Heart left ventricle (tissue), 16 donors: Measurements from ENCODE around the gene FOXL1. TPM values are rescaled to one million over a fixed set of nuclear protein-coding genes. Genes with fewer than 3 reads are reported as not detected.
A peak's percentile ranks its signal among the peaks of the same experiment; 100 is the strongest.

Experiments
- ATAC-seq, 4 donors: fragments of 200-7000 bp; cut with Tn5 transposase; one replicate each; pipeline ENCODE4 v1.9.1; 2020 to 2022; ENCODE audit warnings: moderate library complexity in 4 of 4, mild to moderate bottlenecking in 3 of 4, moderate number of reproducible peaks in 1 of 4
- DNase-seq, 5 donors: peaks; one replicate each; pipeline ENCODE4 v3.0.0-alpha.2; 2020
- H3K27ac ChIP-seq, 12 donors: fragments of 200-600 bp; sonication (generic) in 4 of 12; one replicate each; pipeline versions ENCODE4 v1.5.0 to v1.8.0; 2016 to 2022; ENCODE audit warnings: mild to moderate bottlenecking in 2 of 12
- H3K27me3 ChIP-seq, 9 donors: fragments of 200-600 bp; sonication (generic) in 2 of 9; one replicate each; pipeline versions ENCODE4 v1.5.1 to v1.8.0; 2016 to 2022; ENCODE audit warnings: mild to moderate bottlenecking in 3 of 9
- H3K36me3 ChIP-seq, 9 donors: fragments of 200-600 bp; sonication (generic) in 2 of 9; one replicate each; pipeline versions ENCODE4 v1.5.0 to v1.8.0; 2018 to 2022; ENCODE audit warnings: mild to moderate bottlenecking in 2 of 9
- H3K4me1 ChIP-seq, 12 donors: fragments of 200-600 bp; sonication (generic) in 4 of 12; one replicate each; pipeline versions ENCODE4 v1.5.0 to v1.8.0; 2016 to 2022; ENCODE audit warnings: mild to moderate bottlenecking in 3 of 12
- H3K4me3 ChIP-seq, 12 donors: fragments of 200-600 bp; sonication (generic) in 4 of 12; one replicate each; pipeline versions ENCODE4 v1.5.0 to v1.8.0; 2017 to 2022; ENCODE audit warnings: mild to moderate bottlenecking in 9 of 12, moderate library complexity in 4 of 12
- H3K9me3 ChIP-seq, 12 donors: fragments of 200-600 bp; sonication (generic) in 4 of 12; one replicate each; pipeline versions ENCODE4 v1.5.0 to v1.8.0; 2016 to 2022; ENCODE audit warnings: mild to moderate bottlenecking in 1 of 12
- POLR2A ChIP-seq, 2 donors: fragments of 450-650 bp; IDR thresholded peaks; one replicate each; pipeline ENCODE4 v1.6.1; 2017; ENCODE audit warnings: antibody characterized with exemption in 2 of 2, mild to moderate bottlenecking in 2 of 2, moderate library complexity in 2 of 2
- WGBS, 4 donors: extraction: QIAGEN DNeasy Blood & Tissue Kit in 2 of 4; methylation state at CpG; one replicate each; pipeline versions ENCODE4 v1.1.5 to v1.1.7; 2013 to 2018; 5-methylcytosine and 5-hydroxymethylcytosine counted together
- intact Hi-C, 10 donors: fragments of 100-400 bp; cut with DNase I; formaldehyde crosslinking; loops; one replicate each; pipeline versions ENCODE4 v1.11.1 to v1.14.2; 2022
- polyA plus RNA-seq, 2 donors: library from polyadenylated mRNA; stranded (reverse); fragments of 200-250 nt; gene quantifications; one replicate each; pipeline ENCODE4 v1.2.3, GENCODE V29; 2013
- total RNA-seq, 9 donors: library from RNA; depleted of rRNA in 2 of 9; stranded (reverse); fragments of >200 nt in 2 of 9; fragmentation: NEBNext Ultra II Directional in 3 of 9; extraction: Animal tissue kit (Norgen Biotek cat#: 25700) in 3 of 9; gene quantifications; one replicate each; pipeline versions ENCODE4 v1.1.0 to v1.2.4, GENCODE V29; 2016 to 2023
- TF ChIP-seq, protein P1 (sequence below), 12 donors: fragments of 200-600 bp; sonication (generic) in 4 of 12; IDR thresholded peaks; one replicate each; pipeline versions ENCODE4 v1.5.0 to v1.8.0; 2018 to 2022; ENCODE audit warnings: antibody characterized with exemption in 12 of 12, mild to moderate bottlenecking in 5 of 12
- donor health status: ischemic (EF 13 %, LVEDD 7.1; RV severe dilation, severe dysfunction).
- donor health status: healthy with polysubstance abuse.
- donor health status: DM: no; HTN: yes; CAD: no.
- donor health status: DM: no; HTN: no; CAD: no.
- donor health status: ischemic (EF 25% LVEDD 6.9; RV normal size, moderate dysfunction).
- donor health status: ischemic (EF 25% LVEDD 5.7; RV mildly dilated, moderate dysfunction).
- donor health status: healthy.
- donor health status: DM: yes; HTN: yes; CAD: no.
- donor health status: ischemic (EF 35%, LVEDD 5.7; RV mildly dilated, moderate dysfunction).
- donor health status: nonischemic (EF 11% LVEDD 7.7; RV severe dilation, severe dysfunction).
- donor health status: DM: yes; HTN: yes; CAD: no.
- donor health status: PGD.
- donor health status: ischemic (EF 29% LVEDD 5.4; RV normal size, mild dysfunction).
- donor health status: nonischemic (EF 23%, LVEDD 6.1; RV moderate dilation, normal function).

Gene FOXL1
- total and polyA plus RNA-seq, 11 donors: 0.44 to 1.4 (median 0.69) TPM

DNA sequence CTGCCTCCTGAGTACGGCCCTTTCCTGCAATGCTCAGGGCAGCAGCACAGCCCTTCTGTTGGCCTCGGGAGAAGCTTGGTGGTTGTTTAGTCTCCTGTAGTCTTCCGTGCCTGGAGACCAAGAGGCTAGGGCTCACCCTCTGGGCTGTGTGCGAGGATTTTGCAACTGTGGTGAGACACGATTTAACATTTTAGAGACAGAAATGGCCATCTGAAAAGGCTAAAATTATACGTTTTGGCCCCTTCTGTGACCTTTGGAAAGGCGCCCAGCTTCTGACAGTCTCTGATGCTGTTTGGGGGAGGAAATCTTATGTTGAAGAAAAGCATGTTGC lies 33.1 kb downstream of the FOXL1 start:
- Histone ChIP-seq H3K27me3 (peaks cover 0 to 19% (median 4%) of the 10 kb centered on the region in 9 donors), H3K4me3 (no peak overlapping the region), H3K36me3 (no peaks in the 10 kb centered on the region), H3K9me3 (no peaks in the 10 kb centered on the region), H3K27ac (peak overlapping the region in 10 of 12 donors; percentile 32 to 76 (median 56)), H3K4me1 (peaks cover 0 to 32% (median 5%) of the 10 kb centered on the region in 12 donors)
- TF ChIP-seq, protein P1, sequence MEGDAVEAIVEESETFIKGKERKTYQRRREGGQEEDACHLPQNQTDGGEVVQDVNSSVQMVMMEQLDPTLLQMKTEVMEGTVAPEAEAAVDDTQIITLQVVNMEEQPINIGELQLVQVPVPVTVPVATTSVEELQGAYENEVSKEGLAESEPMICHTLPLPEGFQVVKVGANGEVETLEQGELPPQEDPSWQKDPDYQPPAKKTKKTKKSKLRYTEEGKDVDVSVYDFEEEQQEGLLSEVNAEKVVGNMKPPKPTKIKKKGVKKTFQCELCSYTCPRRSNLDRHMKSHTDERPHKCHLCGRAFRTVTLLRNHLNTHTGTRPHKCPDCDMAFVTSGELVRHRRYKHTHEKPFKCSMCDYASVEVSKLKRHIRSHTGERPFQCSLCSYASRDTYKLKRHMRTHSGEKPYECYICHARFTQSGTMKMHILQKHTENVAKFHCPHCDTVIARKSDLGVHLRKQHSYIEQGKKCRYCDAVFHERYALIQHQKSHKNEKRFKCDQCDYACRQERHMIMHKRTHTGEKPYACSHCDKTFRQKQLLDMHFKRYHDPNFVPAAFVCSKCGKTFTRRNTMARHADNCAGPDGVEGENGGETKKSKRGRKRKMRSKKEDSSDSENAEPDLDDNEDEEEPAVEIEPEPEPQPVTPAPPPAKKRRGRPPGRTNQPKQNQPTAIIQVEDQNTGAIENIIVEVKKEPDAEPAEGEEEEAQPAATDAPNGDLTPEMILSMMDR (IDR thresholded peaks at IDR 0.05): no peak
- TF ChIP-seq POLR2A (IDR thresholded peaks at IDR 0.05): no peak
- ATAC-seq (peak; percentile 40 to 73 (median 70)), DNase-seq (peak in 4 of 5 donors; percentile 52 to 71 (median 69))
- intact Hi-C loops: no loop called here
- WGBS, 4 donors: 41 to 54% (median 48%) methylated on average over 7 of the region's 7 CpGs

DNA sequence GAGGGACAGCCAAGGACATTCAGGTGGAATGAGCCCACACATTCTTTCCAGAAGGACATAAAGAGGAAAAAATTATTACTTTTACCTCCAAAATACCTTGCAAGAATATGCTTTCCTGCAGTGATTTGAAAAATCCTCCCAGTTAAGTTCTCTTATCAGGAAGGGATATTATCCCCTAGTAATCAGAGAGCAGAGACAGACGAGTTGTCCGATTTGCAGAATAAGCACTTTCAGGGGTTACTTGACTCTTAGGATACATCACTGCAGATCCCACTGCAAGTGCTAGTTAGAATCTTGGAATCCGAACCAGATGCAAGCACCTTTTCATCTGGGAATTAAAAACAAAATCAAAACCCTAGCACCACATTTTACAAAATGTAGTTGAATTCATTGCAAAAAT lies 33.6 kb downstream of the FOXL1 start:
- Histone ChIP-seq H3K27me3 (peaks cover 0 to 19% (median 4%) of the 10 kb centered on the region in 9 donors), H3K27ac (peak overlapping the region in 4 of 12 donors; percentile 51 to 76 (median 73)), H3K4me3 (no peak overlapping the region), H3K36me3 (no peaks in the 10 kb centered on the region), H3K9me3 (no peaks in the 10 kb centered on the region), H3K4me1 (peaks cover 0 to 32% (median 5%) of the 10 kb centered on the region in 12 donors)
- TF ChIP-seq, protein P1 (IDR thresholded peaks at IDR 0.05): no peak
- no peak for TF ChIP-seq POLR2A (IDR thresholded peaks at IDR 0.05)
- intact Hi-C loops: no loop called here
- 58 to 72% (median 68%) methylated on average over 3 of the region's 3 CpGs for WGBS, 4 donors
- ATAC-seq (no peak), DNase-seq (no peak)

- Histone ChIP-seq H3K36me3 (no peaks in the 10 kb centered on the region), H3K4me1 (peaks cover 0 to 27% (median 5%) of the 10 kb centered on the region in 12 donors), H3K9me3 (no peaks in the 10 kb centered on the region), H3K27ac (peak overlapping the region in 1 of 12 donors; percentile 9), H3K4me3 (no peak overlapping the region), H3K27me3 (peaks cover 0 to 19% (median 4%) of the 10 kb centered on the region in 9 donors)
- ATAC-seq: no peak
- intact Hi-C loops: loop anchor here in 1 of 10 donors (5.0 kb wide), 1 partner anchor 47 kb away; the partner anchor contains the start of gene FOXC2
- TF ChIP-seq, protein P1 (IDR thresholded peaks at IDR 0.05): no peak
- TF ChIP-seq POLR2A (IDR thresholded peaks at IDR 0.05): no peak
- no peak for DNase-seq
- 62 to 76% (median 68%) methylated on average over 5 of the region's 5 CpGs for WGBS, 4 donors
Observed at GRCh38 chr16:86614699-86615098, 36.4 kb downstream of the FOXL1 start.

GRCh38 chr16:86616906-86617305 lies 38.6 kb downstream of the FOXL1 start:
- ATAC-seq: no peak
- intact Hi-C loops: loop anchor here in 1 of 10 donors (5.0 kb wide), 1 partner anchor 50 kb away; the partner anchor contains the start of gene FOXC2
- WGBS, 4 donors: 46 to 62% (median 54%) methylated on average over 5 of the region's 5 CpGs
- Histone ChIP-seq H3K27ac (no peak overlapping the region), H3K4me3 (no peak overlapping the region), H3K4me1 (peaks cover 0 to 8% (median 0%) of the 10 kb centered on the region in 12 donors), H3K27me3 (peaks cover 0 to 7% (median 0%) of the 10 kb centered on the region in 9 donors), H3K36me3 (no peaks in the 10 kb centered on the region), H3K9me3 (peaks cover 0 to 3% (median 0%) of the 10 kb centered on the region in 12 donors)
- TF ChIP-seq, protein P1 (IDR thresholded peaks at IDR 0.05): no peak
- TF ChIP-seq POLR2A (IDR thresholded peaks at IDR 0.05): no peak
- DNase-seq: no peak
